A673 (cell line): ENCODE data around the gene EIF3K.

ENCODE experiments used
- EZH2 ChIP-seq: fragments of 200-600 bp; sonication (generic); IDR thresholded peaks from 2 replicates; pipeline ENCODE4 v1.6.1; 2017; ENCODE audit warnings: borderline replicate concordance, low read depth, mild to moderate bottlenecking, mixed read lengths, antibody characterized with exemption, low read length; ENCODE audit not compliant: poor library complexity, severe bottlenecking
- TF ChIP-seq, protein P1 (sequence below): fragments of 300-800, 200-600 bp; sonication (generic); conservative IDR thresholded peaks from 2 replicates; pipeline ENCODE4 v1.5.1; 2017; ENCODE audit warnings: low read depth, mild to moderate bottlenecking, antibody characterized with exemption, low read length, moderate library complexity, mixed read lengths

DNA sequence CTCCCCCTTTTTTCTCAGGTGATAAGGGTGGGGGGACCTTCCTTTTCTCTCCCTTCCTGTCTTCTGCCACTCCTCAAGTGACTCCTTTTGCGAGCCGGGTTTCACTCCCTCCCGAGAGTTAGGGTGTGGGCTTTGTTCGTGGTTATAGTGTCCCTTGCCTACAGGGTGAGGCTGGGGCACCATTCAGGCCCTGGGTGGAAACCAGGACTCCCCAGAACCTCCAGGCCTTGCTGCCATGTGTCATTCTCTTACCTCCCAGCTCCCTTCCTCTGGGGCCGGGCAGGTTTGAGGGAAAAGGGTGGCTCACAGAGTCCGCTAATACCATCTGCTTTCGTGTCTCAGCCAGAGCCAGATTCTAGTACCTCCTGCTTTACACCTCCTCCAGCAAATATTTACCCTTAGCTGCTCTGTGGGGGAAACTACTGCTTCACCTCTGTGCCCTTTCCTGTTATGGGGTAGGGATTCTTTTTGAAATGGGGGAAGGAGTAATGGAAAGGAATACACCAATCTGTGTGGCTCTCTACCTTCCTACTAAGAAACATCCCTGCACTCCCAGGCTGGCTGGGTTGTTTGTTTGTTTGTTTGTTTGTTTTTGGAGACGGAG, 31.3 kb downstream of the EIF3K start:
- TF ChIP-seq EZH2, result no peak
- TF ChIP-seq, protein P1, sequence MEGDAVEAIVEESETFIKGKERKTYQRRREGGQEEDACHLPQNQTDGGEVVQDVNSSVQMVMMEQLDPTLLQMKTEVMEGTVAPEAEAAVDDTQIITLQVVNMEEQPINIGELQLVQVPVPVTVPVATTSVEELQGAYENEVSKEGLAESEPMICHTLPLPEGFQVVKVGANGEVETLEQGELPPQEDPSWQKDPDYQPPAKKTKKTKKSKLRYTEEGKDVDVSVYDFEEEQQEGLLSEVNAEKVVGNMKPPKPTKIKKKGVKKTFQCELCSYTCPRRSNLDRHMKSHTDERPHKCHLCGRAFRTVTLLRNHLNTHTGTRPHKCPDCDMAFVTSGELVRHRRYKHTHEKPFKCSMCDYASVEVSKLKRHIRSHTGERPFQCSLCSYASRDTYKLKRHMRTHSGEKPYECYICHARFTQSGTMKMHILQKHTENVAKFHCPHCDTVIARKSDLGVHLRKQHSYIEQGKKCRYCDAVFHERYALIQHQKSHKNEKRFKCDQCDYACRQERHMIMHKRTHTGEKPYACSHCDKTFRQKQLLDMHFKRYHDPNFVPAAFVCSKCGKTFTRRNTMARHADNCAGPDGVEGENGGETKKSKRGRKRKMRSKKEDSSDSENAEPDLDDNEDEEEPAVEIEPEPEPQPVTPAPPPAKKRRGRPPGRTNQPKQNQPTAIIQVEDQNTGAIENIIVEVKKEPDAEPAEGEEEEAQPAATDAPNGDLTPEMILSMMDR, result no peak
